GM21619 (cell line): ENCODE results near the gene SNN.

Source experiments
- ATAC-seq: cut with Tn5 transposase; IDR thresholded peaks from one replicate; pipeline ENCODE4 v1.9.1; 2021; ENCODE audit not compliant: unreplicated experiment

Gene SNN

DNA sequence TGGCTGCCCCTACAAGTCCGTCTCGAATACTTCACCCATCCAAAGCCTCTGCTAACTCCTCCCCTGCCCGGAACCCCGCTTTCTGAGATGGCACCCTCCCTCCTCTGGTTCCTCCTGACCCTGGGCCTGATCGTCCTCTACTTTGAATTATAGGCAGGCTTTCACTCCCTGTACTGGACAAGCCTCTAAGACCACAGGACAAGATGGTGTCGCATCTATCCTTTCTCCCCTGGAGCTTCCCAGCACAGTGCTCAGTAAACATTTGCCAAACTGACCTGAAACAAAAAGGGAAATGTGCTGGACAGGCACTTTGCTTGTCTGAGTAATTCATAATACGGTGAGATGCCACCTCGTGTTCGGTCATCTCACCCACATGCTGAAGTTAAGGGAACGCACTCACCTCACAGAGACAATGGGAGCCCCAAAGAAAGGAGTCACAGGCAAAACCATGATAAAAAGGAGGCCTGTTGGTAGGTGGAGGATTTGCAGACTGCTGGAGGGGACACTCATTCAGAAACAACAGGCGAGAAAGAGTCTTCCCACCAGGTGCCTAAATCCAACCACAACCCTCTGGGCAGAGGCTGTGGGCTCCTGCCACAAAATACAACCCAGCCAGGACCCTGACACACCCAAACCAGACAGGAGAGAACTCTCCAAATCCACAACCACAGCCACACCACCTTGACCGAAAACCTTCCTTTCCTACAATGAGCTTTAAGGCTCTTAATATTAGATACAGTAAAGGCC lies 28.2 kb downstream of the SNN start:
- ATAC-seq = no peak

DNA sequence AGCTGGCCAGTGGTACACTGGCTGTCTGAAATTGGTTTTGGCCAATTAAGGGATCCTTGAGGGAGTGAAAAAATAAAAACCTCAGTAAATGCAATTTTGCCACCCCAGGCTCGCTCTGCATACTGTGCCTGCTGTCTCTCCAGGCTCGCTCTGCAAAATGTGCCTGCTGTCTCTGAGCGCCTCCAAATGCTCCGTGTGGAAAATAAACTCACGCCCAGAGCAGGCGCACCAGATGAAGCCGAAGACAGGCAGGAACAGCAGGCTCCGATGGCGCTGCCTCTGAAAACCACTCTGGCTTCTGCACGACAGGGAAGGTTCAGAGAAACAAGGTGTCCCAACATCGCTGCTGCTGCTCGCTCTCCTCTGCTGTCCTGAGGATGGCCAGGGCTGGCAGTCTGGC lies 29.1 kb downstream of the SNN start:
- ATAC-seq = no peak

DNA sequence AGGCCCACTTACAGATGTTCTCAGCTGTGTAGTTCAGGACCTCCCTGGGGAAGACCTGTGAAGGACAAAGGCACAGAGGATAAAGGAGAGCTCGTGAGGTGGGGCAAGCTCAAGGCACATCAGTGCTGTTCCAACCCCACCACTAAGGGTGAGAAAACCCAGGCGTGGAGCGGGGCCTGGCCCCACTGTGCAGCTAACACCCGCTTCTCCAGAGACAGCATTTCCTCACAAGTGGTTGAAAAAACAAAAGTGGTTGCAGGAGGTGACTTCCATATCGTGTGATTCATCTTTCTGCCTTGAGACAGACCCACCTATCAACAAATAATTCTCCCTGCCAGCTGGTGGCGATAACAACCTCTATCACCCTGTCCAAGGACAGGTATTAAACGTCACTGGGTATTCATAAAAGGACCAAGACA lies 30.0 kb downstream of the SNN start:
- no peak for ATAC-seq

DNA sequence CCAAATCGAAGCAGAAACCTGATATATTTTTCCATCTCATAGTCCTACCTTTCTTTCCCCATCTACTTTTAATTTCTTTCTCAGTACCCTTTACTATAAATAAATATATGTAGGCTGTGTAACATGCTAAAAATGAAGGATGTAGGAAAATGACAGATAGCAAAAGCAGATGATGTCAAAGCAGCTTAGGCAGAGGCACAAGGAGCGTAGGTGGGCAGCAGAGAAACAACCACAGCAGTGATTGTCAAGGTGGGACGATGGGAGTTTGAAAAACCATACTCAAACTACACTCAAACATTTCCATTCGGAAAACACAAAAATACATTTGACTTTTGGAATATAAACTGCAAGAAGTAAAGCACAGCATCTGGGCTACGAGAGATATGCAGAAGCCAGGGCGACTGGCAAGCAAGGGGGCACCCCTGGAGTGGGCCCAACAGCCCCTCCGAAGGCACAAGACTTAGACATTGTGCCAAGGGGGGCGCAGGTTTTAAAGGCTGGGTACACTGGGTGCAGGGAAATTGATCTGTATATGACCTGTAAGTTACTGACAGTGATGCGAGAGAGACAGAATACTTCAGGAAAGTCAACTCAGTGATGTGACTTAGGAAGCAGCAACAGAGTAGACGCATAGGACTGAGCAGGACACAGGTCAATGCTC lies 31.1 kb downstream of the SNN start:
- ATAC-seq = no peak

DNA sequence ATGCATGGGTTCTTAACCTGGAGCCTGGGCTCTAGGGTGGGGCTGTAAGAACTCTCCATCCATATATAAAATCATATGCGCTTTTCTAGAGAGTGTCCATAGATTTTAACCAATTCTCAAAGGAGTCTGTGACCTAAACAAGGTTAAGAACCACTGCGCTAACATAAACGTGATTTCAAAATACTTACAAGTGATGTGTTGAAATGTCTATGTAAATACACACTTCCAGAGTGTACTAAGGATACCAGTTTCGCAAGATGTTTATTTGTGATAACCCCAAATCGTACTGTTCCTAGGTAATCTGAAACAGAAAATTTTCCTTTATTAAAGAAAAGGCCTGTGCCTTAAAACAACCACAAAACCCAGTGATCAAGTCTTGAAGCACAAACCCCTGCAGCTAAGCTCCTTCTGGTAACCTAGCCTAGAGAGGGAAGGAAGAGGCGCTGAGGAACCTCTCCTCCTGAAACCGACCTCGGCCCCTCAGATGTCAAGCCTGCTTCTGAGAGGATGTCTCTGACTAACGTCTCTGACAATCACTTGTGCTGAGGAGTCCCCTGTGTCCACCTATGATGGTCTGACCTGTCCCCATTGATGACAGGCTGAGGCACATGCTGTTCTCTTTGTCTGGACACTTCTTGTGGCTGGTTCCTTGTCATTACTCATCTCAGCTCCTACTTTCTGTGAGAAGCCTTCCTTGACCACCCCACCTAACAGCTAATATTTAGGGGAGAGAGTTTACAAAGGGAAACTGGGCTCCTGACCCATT lies 32.2 kb downstream of the SNN start:
- no peak for ATAC-seq

DNA sequence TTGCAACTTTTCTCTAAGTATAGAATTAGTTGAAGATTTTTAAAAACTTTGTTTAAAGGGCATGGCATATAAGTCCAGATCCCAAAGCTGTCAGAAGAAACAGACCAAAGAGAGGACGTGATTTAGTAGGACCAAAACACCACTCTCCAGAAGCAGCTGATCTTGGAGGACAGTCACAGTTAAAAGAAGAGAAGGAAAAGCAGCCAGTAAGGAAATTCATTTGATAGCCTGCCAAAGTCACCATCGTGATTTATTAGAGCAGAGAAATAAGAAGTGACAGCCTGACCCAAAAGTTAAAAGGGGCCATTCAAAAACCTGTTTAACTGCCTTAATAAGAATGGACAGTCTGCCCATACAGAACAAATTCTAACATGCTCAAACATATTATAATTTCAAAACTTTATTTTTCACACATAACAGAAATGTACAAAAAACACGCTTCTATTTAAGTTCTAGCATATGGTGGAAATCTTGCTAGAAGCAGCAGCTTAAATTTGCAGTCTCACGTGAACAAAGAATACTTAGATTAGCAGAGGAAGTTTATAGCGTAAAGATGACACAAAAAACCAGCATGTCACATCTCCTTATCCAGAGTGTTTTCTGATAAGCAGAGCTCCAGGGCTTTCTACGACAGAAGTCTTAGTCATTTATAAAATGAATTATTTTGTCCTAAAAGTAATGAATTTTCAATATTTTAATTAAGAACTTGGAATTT lies 37.2 kb downstream of the SNN start:
- no peak for ATAC-seq

DNA sequence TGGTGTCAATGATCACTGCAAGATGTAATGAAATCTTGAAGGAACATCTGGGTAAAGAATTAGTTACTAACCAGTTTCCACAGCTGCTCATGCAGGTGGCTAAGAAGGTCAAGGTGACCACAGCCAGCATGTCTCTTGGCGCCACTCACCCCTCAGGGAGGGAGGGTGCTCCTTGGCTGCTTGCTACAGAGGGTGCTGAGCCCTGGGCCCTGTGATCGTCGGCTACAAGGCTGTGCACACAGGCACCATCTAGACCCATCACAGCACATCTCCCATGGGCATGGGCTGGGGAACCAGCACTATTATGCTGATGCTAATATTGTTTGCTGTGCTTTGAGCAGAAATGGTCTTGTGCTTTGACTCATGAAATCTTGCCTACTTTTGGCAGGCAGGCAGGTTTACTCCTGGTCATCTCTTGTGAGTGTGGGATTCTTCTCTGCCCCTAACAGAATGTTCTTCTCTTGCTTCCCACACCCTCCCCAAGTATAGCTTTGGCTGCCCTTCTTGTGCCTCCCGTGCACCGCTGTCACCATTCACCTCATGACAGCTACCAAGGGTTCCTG lies 38.0 kb downstream of the SNN start:
- ATAC-seq = no peak

DNA sequence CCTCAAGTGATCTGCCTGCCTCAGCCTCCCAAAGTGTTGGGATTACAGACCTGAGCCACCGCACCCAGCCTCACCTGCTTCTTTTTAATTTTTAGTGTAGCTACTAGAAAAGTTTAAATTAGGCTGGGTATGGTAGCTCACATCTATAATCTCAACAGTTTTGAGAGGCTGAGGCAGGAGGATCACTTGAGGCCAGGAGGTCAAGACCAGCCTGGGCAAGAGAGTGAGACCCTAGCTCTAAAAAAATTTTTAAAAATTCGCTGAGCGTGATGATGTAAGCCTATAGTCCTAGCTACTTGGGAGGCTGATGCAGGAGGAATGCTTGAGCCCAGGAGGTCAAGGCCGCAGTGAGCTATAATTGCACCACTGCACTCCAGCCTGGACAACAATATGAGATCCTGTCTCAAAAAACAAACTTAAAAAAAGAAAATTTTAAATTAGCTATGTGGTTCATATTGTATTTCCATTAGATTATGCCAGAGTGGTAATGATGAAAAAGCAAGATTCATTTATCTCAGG lies 39.5 kb downstream of the SNN start:
- ATAC-seq = no peak

DNA sequence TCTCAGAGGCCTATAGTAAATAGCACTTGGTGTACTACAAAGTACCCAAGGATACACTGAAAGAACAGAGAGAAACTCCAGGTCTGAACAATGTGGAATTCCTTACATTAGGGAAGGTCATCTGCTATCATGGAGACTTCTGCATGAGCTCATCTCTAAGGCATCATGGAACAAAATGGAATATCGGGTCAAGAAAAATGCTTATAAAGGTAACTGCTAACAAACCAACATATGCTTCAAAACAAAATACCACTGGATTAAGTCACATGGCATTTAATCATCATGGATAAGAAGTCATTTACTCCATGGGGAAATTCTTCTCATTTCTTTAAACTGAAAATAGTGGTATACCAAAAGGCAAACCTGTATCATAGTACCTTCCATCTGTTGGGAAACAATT lies 40.2 kb downstream of the SNN start:
- ATAC-seq = no peak

DNA sequence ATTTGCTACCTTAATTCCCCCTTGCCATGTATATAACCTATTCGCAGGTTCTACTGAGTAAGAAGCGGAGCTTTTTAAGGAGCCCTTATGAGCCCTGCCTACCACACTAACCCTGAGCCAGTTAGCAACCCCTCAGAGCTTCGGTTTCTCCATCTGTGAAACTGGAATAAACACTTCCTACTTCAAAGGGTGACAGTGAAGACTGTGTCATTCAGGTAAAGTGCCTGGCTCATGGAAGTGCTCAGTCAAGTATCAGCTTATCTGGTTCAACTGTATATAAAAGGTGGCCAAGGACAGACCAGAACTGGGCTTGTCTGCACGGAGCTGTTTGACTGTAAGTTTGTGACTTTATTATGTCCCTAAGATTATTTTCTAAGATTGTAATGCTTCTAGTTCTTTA lies 43.4 kb downstream of the SNN start:
- no peak for ATAC-seq

DNA sequence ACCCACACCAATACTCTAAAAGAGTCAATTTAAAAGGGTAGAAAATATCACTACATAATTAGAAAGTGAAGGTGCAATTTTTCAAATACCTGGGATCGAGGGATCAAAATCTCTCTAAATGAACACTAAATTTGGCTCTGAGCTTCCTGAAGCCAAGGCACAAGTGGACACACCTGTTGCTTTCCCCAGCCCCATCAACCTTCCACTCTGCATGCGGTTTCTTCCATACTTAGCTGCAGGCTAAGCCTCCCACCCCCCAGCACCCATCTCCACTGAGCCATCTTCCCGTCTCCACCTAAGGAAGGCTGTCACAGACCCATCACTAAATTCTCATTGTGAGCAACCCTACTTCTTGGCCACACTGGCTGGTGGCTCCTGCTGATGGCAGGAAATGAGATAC lies 43.9 kb downstream of the SNN start:
- no peak for ATAC-seq

DNA sequence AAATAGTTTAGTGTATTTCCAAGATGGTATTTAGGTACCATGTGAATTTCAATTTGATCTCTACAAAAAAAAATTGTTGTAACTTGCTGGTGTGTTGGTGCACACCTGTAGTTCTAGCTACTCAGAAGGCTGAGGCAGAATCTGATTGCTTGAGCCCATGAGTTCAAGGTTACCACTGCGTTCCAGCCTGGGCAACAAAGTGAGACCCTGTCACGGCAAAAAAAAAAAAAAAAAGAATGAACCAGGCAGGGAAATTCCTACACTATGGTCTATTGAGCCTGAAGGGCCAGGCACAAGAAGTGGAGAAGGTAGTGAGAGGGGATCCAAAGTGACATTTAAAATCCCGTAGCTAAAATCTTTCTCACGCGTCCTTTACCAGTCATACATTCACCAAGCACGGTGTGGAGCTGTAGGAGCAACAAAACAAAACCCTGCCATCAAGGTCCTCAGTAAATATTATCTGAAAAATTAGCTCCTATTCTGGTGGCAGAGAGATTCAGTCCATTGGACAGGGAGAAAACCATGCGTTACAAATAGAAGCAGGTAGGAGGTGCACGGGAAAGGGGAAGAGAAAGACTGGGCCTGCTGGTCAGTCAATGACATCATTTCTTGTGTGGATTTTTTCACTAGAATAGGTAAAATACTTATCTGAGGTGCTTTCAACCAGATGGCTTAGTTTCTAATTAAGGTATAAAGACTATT lies 47.1 kb downstream of the SNN start:
- ATAC-seq = no peak

DNA sequence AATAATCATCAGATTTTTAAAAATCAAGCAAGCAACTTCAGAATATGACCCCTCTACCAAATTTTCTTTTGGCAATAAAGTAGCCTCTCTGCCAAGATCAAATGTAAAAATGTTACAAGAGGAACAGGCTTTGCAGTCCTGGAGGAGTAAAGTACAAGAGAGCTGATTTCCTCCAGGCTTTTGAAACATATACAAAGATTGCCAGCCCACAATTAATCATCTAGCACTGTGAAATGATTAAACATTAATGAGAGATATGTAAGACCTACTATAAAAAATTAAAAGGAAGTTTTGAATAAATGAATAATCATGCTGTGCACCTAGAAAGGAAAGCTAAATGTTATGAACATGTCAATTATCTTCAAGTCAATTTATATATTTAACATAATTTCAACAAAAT lies 48.1 kb downstream of the SNN start:
- no peak for ATAC-seq

DNA sequence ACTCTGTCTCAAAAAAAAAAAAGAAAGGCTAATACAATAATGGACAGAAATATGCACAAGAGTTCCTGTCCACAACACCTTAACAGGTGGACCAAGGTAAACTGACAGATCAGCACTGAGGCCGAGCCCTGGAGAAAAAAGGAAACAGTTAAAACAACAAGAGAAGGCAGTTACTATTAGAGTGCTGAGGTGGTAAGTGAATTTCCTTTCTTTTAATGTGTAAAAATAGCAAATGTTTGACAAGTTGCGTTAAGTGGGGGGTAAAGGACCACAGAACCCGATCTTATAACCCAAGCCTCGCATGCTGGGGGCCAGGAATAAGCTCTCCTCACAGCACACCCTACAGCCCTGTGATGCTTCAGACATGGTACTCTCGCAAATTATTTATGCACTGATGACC lies 49.6 kb downstream of the SNN start:
- no peak for ATAC-seq

DNA sequence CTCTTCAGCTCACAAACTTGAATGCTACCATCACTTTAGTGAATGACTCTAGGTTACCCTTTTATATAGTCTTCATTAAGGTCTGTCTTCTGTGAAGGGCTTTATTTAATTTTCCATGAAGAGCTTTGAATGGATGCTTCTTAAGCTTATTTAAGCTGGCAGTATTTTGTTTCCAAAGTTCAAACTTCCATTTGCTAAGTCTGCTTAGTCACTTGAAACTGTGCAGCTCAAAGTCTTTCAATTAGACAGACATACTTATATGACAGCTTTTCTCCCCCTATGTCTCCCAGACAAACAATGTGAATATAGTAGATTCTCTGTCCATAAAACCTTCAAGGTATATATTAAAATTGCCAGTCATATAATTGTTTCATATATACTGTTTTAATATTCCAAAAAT lies 50.9 kb downstream of the SNN start:
- ATAC-seq = no peak

DNA sequence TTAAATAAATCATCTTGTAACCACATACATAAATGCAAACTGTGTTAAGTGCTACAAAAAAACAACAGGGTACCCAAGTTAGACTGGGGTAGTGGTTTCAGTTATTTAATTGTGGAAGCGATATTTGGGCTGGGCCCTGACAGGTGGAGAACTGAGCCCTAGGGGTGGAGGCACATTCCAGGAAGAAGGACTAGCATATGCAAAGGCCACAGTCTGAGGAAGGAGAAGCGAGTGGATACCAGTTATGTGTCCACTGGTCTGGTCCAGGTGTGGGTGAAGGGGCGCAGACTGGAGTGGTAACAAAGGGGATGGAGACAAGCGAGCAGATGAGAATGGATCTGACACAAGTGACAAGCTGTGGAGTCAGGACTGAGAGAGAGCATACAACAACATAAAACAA lies 51.5 kb downstream of the SNN start:
- ATAC-seq = no peak

DNA sequence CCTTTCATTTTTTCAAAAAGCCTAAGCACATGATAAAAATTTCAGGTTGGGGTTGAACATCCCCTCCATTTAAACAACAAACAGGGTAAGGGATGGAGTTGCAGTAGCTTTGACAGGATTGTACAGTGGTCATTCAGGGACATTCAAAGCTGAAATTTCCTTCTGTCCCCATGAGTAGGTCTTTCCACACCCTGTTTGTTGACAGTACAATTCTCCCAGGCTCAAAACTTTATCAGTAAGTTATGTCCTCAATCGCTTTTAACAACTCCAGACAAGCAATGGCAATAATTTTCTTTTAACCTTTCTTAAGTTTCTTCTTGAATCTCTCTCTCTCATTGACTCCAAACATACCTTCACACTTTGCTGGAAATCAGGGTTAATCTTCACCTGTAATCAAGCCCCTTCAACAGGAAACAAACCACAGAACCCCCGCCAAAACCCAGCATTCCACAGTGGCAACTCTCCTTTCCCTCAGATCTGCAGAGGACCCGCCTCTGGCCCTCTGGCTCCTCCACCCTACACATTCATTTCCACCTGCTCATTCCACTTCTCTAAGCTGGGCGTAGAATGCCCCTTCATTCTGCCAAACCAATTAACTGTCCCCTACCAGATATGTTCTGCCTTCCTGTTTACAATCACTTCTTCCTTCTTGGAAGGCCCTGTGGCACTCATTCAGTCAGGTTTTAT lies 53.7 kb downstream of the SNN start:
- no peak for ATAC-seq

DNA sequence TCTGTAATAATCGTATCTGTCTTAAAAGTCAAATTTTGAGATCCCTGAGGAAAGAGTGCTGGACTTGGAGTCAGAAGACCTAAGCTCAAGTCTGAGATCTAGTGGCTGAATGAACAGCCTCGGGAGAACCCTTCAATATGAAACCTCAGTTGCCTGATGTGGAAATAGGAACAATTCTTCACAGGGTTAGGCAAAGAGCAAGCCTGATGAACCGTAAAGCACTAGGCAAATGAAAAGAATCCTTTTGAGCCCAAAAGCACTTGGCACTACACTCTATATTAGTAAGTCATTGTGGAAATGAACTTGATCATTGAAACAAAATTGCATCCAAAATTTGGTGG lies 54.2 kb downstream of the SNN start:
- no peak for ATAC-seq

DNA sequence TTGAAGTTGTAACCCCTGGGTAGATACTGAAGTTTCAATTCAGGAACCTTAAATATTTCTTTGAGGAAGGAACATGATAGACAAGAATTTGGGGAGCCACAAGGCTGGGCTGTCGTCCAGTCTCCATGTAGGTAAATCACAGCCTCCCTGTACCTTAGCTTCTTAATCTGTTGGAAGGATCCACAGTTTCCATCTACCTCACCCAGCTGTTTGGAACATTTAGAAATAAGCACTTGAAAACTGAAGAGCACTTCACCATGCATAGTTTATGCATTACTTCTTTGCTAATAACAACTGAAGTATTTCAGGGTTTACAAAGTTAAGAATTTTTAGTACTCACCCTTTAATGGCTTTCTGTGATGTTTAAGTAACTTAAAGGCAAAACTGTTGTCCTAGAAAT lies 57.2 kb downstream of the SNN start:
- ATAC-seq = no peak

DNA sequence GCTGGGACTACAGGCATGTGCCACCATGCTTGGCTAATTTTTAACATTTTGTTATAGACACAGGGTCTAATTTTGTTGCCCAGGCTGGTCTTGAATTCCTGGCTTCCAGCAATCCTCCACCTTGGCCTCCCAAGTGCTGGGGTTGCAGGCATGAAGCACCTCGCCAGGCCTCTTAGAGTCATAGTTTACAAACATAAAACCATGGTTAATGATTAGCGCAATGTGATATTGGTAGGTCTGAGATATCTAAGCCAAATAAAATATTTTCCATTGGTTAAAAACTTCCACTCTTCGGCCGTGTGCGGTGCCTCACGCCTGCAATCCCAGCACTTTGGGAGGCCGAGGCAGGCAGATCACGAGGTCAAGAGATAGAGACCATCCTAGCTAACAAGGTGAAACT lies 57.8 kb downstream of the SNN start:
- ATAC-seq = no peak
